ENCODE measurements around the gene NRAP. TPM values are rescaled to one million over a fixed set of nuclear protein-coding genes. Genes with fewer than 3 reads are reported as not detected.
A peak's percentile ranks its signal among the peaks of the same experiment; 100 is the strongest.

The NRAP gene
- total and polyA plus RNA-seq, 2 of the 4 experiments (the other 2 are of a cell fraction) = not detected

DNA sequence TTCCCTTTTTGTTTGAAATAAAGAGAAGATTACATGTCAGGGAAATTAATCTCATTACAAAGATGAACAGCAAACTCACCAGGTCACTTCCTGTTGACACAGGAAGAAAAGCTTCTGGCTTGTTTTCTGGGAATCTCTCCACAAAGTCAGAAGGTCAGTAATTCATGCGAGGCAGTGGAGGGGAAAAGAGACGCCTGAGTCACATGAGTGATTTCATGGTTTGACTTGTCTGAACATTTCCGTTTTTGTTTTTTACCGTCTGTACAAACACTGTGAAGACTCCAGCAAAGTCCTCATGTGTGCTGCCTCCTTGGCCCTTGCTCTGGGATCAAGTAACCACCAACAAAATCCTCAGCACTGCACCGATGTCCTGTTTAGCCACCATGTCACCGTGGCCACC, 113.5 kb downstream of the NRAP start:
- BruUV-seq (replicated peaks) = no TSS peak
- Histone ChIP-seq H4K20me1 (ENCODE audit: insufficient read depth, low read length) (no peaks in the 10 kb centered on the region), H3K36me3 (ENCODE audit: control insufficient read depth, insufficient read depth, low read length) (no peaks in the 10 kb centered on the region), H3K4me3 (ENCODE audit: insufficient read depth, low read depth, low read length) (no peak overlapping the region), H3K79me1 (ENCODE audit: low read depth in 1 of 2, low read length in 2 of 2) (no peaks in the 10 kb centered on the region), H3K4me1 (ENCODE audit: control insufficient read depth, insufficient read depth, low read length) (no peaks in the 10 kb centered on the region), H3K27ac (ENCODE audit: insufficient read depth, low read length) (no peak overlapping the region), H2AK9ac (replicated peaks; ENCODE audit: low read depth, low read length, poor library complexity) (no peak overlapping the region), H3K56ac (ENCODE audit: extremely low read depth, insufficient read depth, low read length) (no peak overlapping the region), H2AK5ac (ENCODE audit: low read depth, low read length) (no peak overlapping the region), H2BK15ac (ENCODE audit: low read depth, low read length) (no peak overlapping the region), H4K8ac (ENCODE audit: low read depth in 2 of 2, low read length in 2 of 2) (no peak overlapping the region), H3K18ac (ENCODE audit: low read depth, low read length) (no peak overlapping the region), H3K27me3 (ENCODE audit: control insufficient read depth, insufficient read depth, low read length) (no peaks in the 10 kb centered on the region), H2BK5ac (ENCODE audit: low read depth, low read length, poor library complexity, severe bottlenecking) (no peak overlapping the region), H3K23ac (ENCODE audit: low read depth, low read length) (no peak overlapping the region), H4K91ac (ENCODE audit: insufficient read depth, low read depth, low read length) (no peak overlapping the region), H3K14ac (replicated peaks; ENCODE audit: low read depth, low read length) (no peak overlapping the region), H3K9ac (ENCODE audit: low read depth, low read length) (no peak overlapping the region), H3K9me3 (ENCODE audit: control insufficient read depth, insufficient read depth, low read length) (no peaks in the 10 kb centered on the region), H4K5ac (ENCODE audit: low read depth, low read length) (no peak overlapping the region), H2BK20ac (ENCODE audit: low read depth, low read length) (no peak overlapping the region), H3K4me2 (ENCODE audit: low read depth, low read length) (no peak overlapping the region), H3K9me1 (ENCODE audit: insufficient read depth, low read length) (no peaks in the 10 kb centered on the region), H3K4ac (ENCODE audit: low read depth, low read length) (no peak overlapping the region), H2AFZ (replicated peaks; ENCODE audit: low read length, poor library complexity) (no peak overlapping the region), H2BK120ac (ENCODE audit: low read depth, low read length) (no peak overlapping the region)
- ATAC-seq (ENCODE audit: low read depth) (no peak), DNase-seq (peak; percentile 10)
- 42% methylated on average over 2 of the region's 6 CpGs; no CpG with 5 or more reads in 1 of the 2 experiments for WGBS, 2 experiments (ENCODE audit: extremely low coverage in 2 of 2, insufficient read length in 1 of 2)
- dilution Hi-C loops (cut with HindIII; ENCODE audit: low sequenced_read_pairs, unreplicated experiment) (no loop called here), intact Hi-C loops (cut with micrococcal nuclease) (no loop called here), in situ Hi-C loops (cut with MboI; ENCODE audit: low sequenced_read_pairs) (no loop called here)
- POLR2A ChIA-PET (ENCODE audit: unreplicated experiment) = no interaction called here
- CTCF ChIA-PET = no interaction called here
- no peak for TF ChIP-seq SMC3 (IDR thresholded peaks at IDR 0.05; ENCODE audit: low read depth, low read length)
- no peak for TF ChIP-seq NFE2L2 (IDR thresholded peaks at IDR 0.05; ENCODE audit: low read depth, low read length)
- no peak for TF ChIP-seq CEBPB (IDR thresholded peaks at IDR 0.05; ENCODE audit: low read depth, low read length)
- TF ChIP-seq FOS (IDR thresholded peaks at IDR 0.05; ENCODE audit: low read depth, low read length) = no peak
- TF ChIP-seq, protein P1, sequence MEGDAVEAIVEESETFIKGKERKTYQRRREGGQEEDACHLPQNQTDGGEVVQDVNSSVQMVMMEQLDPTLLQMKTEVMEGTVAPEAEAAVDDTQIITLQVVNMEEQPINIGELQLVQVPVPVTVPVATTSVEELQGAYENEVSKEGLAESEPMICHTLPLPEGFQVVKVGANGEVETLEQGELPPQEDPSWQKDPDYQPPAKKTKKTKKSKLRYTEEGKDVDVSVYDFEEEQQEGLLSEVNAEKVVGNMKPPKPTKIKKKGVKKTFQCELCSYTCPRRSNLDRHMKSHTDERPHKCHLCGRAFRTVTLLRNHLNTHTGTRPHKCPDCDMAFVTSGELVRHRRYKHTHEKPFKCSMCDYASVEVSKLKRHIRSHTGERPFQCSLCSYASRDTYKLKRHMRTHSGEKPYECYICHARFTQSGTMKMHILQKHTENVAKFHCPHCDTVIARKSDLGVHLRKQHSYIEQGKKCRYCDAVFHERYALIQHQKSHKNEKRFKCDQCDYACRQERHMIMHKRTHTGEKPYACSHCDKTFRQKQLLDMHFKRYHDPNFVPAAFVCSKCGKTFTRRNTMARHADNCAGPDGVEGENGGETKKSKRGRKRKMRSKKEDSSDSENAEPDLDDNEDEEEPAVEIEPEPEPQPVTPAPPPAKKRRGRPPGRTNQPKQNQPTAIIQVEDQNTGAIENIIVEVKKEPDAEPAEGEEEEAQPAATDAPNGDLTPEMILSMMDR (conservative IDR thresholded peaks at IDR 0.05; ENCODE audit: low read depth, low read length) = no peak
- no peak for TF ChIP-seq POLR2A (IDR thresholded peaks at IDR 0.05; ENCODE audit: low read depth, low read length)
